Thyroid gland (tissue), 4 donors: ENCODE data around the gene DIP2A. TPM values are rescaled to one million over a fixed set of nuclear protein-coding genes. Genes with fewer than 3 reads are reported as not detected.
A peak's percentile ranks its signal among the peaks of the same experiment; 100 is the strongest.

ENCODE experiments used
- DNase-seq, 2 donors: peaks; one replicate each; pipeline ENCODE4 v3.0.0-alpha.2; 2019
- H3K27ac ChIP-seq, 3 donors: fragments of 200-600 bp; sonication (generic); 1 replicate in 2 of 3; 2 replicates in 1 of 3; pipeline ENCODE4 v1.5.1; 2016 to 2019; ENCODE audit warnings: mild to moderate bottlenecking in 1 of 3, moderate library complexity in 1 of 3
- H3K27me3 ChIP-seq: fragments of 200-600 bp; sonication (generic); one replicate; pipeline ENCODE4 v1.5.1; 2019
- H3K36me3 ChIP-seq, 2 donors: fragments of 200-600 bp; sonication (generic); one replicate each; pipeline ENCODE4 v1.5.1; 2016 to 2019
- H3K4me1 ChIP-seq, 2 donors: fragments of 200-600 bp; sonication (generic); one replicate each; pipeline ENCODE4 v1.5.1; 2017 to 2019
- H3K4me3 ChIP-seq, 3 donors: fragments of 200-600 bp; sonication (generic); replicated peaks in 1 of 3; 1 replicate in 2 of 3; 2 replicates in 1 of 3; pipeline ENCODE4 v1.5.1; 2016; ENCODE audit warnings: mild to moderate bottlenecking in 1 of 3
- H3K9me3 ChIP-seq: fragments of 200-600 bp; sonication (generic); one replicate; pipeline ENCODE4 v1.5.1; 2017
- CTCF ChIP-seq, 6 experiments: fragments of 200-600 bp in 3 of 6; fragments of 450-650 bp in 3 of 6; sonication (generic) in 3 of 6; IDR thresholded peaks; one replicate each; pipeline ENCODE4 v1.5.1; 2016 to 2019; ENCODE audit warnings: antibody characterized with exemption in 6 of 6, mild to moderate bottlenecking in 2 of 6, inconsistent platforms in 1 of 6, moderate library complexity in 1 of 6
- POLR2A ChIP-seq, 2 donors: fragments of 450-650 bp; IDR thresholded peaks; one replicate each; pipeline ENCODE4 v1.6.1; 2017; ENCODE audit warnings: antibody characterized with exemption in 2 of 2, mild to moderate bottlenecking in 2 of 2, moderate library complexity in 1 of 2
- WGBS, 2 donors: methylation state at CpG; one replicate each; pipeline ENCODE4 v1.1.5; 2017; 5-methylcytosine and 5-hydroxymethylcytosine counted together
- intact Hi-C: fragments of 100-400 bp; cut with DNase I; formaldehyde crosslinking; loops from one replicate; pipeline ENCODE4 v1.15.1; 2023
- total RNA-seq, 4 donors: library from RNA; depleted of rRNA; stranded (reverse); fragments of >200 nt; gene quantifications; one replicate each; pipeline ENCODE4 v1.2.3, GENCODE V29; 2016

DIP2A gene
- total RNA-seq, 4 donors from 2014 or later: 35.1 to 56.3 (median 42.9) TPM

GRCh38 chr21:46503922-46504550 lies 45.3 kb downstream of the DIP2A start:
- H3K9me3 ChIP-seq: no peaks in the 10 kb centered on the region
- no peak overlapping the region for H3K27ac ChIP-seq
- peaks cover 3 to 4% of the 10 kb centered on the region in 2 donors for H3K4me1 ChIP-seq
- no peaks in the 10 kb centered on the region for H3K27me3 ChIP-seq
- TF ChIP-seq CTCF (IDR thresholded peaks at IDR 0.05) (no peak), POLR2A (IDR thresholded peaks at IDR 0.05) (no peak)
- intact Hi-C loops: no loop called here
- DNase-seq: no peak
- 92 to 93% methylated on average over 12 of the region's 12 CpGs for WGBS, 2 donors
- H3K4me3 ChIP-seq: no peak overlapping the region
- H3K36me3 ChIP-seq: peaks cover 6 to 21% of the 10 kb centered on the region in 2 donors

- Histone ChIP-seq H3K27ac (no peak overlapping the region), H3K27me3 (no peaks in the 10 kb centered on the region), H3K4me3 (no peak overlapping the region), H3K36me3 (peaks cover 7 to 19% of the 10 kb centered on the region in 2 donors), H3K4me1 (peaks cover 3 to 4% of the 10 kb centered on the region in 2 donors), H3K9me3 (no peaks in the 10 kb centered on the region)
- no peak for TF ChIP-seq POLR2A (IDR thresholded peaks at IDR 0.05)
- TF ChIP-seq CTCF (IDR thresholded peaks at IDR 0.05): no peak
- intact Hi-C loops: no loop called here
- no peak for DNase-seq
- WGBS, 2 donors: 80 to 85% methylated on average over 5 of the region's 5 CpGs
Measured at GRCh38 chr21:46504666-46505065, 46.0 kb downstream of the DIP2A start.

GRCh38 chr21:46507562-46507961 lies 48.9 kb downstream of the DIP2A start:
- Histone ChIP-seq H3K4me3 (no peak overlapping the region), H3K4me1 (no peaks in the 10 kb centered on the region), H3K27me3 (no peaks in the 10 kb centered on the region), H3K9me3 (no peaks in the 10 kb centered on the region), H3K27ac (no peak overlapping the region), H3K36me3 (peaks cover 24 to 35% of the 10 kb centered on the region in 2 donors)
- WGBS, 2 donors: 74 to 88% methylated on average over 4 of the region's 4 CpGs
- no peak for DNase-seq
- TF ChIP-seq POLR2A (IDR thresholded peaks at IDR 0.05): no peak
- no peak for TF ChIP-seq CTCF (IDR thresholded peaks at IDR 0.05)
- intact Hi-C loops: no loop called here

GRCh38 chr21:46509741-46510502 lies 51.2 kb downstream of the DIP2A start:
- intact Hi-C loops: no loop called here
- Histone ChIP-seq H3K4me3 (no peak overlapping the region), H3K9me3 (no peaks in the 10 kb centered on the region), H3K4me1 (peaks cover 0 to 3% of the 10 kb centered on the region in 2 donors), H3K27me3 (no peaks in the 10 kb centered on the region), H3K27ac (no peak overlapping the region), H3K36me3 (peaks cover 24% of the 10 kb centered on the region in 2 donors)
- 58 to 77% methylated on average over 11 of the region's 11 CpGs for WGBS, 2 donors
- no peak for DNase-seq
- no peak for TF ChIP-seq POLR2A (IDR thresholded peaks at IDR 0.05)
- no peak for TF ChIP-seq CTCF (IDR thresholded peaks at IDR 0.05)

GRCh38 chr21:46515109-46515508 lies 56.4 kb downstream of the DIP2A start:
- H3K27ac ChIP-seq: no peak overlapping the region
- 35 to 38% methylated on average over 2 of the region's 2 CpGs for WGBS, 2 donors

More at GRCh38 chr21:46515109-46515508, 56.4 kb downstream of the DIP2A start:
- H3K4me3 ChIP-seq: no peak overlapping the region
- intact Hi-C loops: no loop called here
- TF ChIP-seq POLR2A (IDR thresholded peaks at IDR 0.05) (no peak), CTCF (IDR thresholded peaks at IDR 0.05) (no peak)
- H3K4me1 ChIP-seq: peaks cover 0 to 15% of the 10 kb centered on the region in 2 donors
- H3K9me3 ChIP-seq: no peaks in the 10 kb centered on the region
- peaks cover 15 to 16% of the 10 kb centered on the region in 2 donors for H3K36me3 ChIP-seq
- H3K27me3 ChIP-seq: no peaks in the 10 kb centered on the region
- peak; percentile 66 to 77 for DNase-seq
